GM21723 (cell line): Measurements from ENCODE around the gene HEPHL1.

ENCODE experiments used
- ATAC-seq: cut with Tn5 transposase; IDR thresholded peaks from one replicate; pipeline ENCODE4 v1.9.1; 2021; ENCODE audit warnings: mild to moderate bottlenecking, moderate library complexity; ENCODE audit not compliant: unreplicated experiment

HEPHL1 gene

DNA sequence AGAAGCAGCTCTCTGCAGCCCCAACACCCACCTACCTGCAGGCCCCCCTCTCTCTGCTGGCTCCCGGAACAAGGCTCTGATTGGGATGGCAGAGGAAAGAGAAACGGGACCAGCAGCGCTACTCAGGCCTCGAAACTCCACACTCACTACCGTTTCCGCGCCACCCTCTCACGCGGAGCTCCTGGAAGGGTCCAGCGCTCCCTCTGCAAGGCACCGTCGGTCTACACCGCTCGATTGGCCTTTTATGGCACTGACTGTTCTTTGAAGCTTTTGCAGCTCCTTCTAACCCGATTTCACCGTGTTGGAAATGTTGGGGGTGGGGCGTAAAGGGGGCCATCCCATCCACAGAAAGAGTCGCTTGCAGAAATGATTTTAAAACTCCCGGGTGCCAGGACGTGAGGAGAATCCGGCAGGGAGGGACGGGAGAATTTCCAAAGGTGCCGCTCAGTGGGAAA lies 107.2 kb downstream of the HEPHL1 start:
- ATAC-seq, result peak; percentile 28

DNA sequence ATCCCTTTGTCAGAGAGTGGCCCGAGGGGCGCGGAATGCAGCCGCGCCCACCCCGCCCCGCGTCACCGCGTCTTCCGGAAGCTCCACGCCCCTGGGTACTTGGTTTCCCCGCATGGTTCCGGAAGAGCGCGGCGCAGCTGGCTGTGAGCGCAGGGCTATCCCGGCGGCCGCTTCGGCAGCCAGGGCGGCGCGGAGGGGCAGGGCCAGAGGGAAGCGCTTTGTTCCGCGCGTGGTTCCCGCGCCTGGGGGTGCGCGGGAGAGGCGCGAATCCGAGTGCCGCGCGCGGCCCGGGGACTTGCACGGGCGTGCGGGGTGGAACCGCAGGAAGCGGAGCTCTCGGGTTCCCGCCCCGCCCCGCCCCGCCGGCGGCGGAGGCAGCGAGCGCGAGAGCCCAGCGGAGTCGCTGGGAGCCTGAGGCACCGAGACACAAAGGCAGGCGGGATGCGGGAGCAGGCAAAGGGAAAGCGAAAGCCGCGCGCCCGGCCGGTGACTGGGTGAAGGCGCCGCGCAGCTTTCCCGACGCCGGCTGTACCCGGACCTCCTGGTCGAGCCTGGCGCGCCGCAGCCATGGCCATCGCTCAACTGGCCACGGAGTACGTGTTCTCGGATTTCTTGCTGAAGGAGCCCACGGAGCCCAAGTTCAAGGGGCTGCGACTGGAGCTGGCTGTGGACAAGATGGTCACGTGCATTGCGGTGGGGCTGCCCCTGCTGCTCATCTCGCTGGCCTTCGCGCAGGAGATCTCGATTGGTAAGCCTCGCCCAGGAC lies 107.8 kb downstream of the HEPHL1 start, which contains the start of gene PANX1:
Gene PANX1 (plus strand): TSS at position 96 of the 766 bp plus-strand sequence. CDS start 472 bp downstream, at position 568.
- ATAC-seq, result peak; percentile 87

DNA sequence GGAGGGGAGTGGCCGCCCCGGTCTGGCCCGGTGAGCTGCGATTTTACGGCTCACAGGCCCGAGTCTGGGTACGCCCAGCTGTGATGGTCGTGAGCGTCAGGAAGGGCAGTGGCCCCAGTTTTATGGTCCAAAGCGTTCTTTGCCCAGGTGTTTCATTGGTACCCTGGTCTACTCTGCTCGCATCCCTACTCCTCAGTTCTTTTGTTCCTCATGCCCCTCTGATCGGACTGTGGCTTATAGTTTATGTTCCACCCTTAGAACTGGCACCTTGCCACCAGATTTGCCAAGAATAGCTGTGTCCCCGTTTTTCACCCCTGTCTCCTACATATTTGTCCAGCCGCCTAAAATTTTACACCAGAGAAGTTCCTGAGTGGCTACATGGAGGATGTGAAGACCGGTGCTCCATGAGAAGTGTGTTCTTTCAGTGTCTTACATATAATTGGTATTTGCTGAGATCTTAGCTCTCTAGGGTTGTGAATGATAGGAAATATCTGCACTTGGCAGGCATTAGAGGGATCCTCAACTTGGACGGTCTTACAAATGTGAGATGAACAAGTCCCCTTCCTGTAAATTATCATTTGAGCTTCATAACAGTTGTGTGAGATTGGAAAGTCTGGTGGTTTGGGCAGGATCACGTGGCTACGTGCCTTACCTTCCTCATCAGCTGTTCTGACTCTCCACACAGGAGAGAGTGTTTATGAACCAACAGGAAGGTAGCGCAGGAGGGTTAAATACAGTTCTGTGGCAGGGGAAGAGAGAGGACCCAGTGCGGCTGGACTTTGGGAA lies 108.6 kb downstream of the HEPHL1 start:
- no peak for ATAC-seq

DNA sequence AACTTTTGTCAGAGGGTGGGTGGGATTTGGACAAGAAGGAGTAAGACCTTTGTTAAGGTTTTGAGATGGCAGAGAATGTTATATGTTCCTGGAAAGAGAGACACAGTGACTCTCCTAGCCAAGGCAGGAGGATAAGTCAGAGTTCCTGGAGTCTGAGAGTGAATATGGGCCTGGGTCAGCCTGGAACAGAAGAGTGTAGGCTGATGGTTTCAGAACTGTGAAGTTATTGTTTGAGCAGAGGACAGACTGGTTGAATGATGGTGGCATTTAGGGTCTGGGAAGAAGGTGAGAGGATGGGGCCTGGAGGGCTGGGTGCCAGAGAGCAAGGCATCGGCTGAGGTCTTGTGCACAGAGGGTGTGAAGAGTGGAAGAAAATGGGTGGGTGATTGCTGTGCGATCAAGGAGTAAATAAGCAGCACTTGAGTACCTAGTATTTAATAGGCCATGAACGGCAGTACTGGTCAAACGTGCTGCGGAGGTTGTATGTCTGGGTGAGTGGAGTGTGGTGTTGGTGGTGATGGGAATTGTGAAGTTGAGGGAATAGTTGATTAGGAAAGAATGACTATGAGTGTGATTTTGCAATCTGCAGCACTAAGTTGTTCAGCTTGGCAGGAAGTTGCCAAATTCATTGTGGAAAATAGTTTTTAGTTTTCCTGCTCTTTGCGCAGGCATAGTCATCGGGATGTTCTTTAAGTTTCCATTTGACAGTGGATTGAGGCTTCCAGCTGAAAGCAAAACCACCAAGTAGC lies 109.3 kb downstream of the HEPHL1 start:
- ATAC-seq, result no peak

DNA sequence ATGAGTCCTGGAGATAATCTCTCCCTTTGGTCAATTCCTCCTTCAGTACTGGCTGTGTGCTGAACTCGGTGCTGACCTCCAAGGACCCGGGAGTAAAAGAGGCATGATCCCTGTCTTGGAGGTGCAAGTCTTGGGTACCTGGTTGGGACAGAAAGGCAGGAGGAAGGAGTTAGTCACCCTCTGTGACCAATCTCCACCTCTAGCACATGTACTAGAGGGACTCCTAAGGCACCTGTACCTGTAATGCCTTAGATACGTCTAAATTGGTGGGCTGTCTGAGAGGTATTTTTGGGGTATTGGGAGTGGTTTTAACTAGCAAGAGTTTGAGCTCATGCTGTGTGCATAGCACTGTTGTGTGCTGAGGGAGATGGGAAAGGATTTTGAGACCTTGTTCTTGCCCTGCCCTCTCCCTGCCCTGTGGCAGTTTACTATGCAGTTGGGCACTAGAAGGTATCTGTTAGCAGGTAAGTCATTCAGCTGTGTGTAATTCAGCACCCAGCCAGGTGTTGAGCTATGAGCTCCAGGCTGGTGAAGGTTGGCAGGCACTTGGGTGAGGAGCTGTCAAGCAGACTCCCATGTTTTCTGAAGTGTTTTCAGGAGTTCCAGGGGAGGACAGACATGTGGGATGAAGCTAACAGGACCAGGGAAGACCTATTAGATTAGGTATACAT lies 110.0 kb downstream of the HEPHL1 start:
- ATAC-seq, result no peak

GRCh38 chr11:94131718-94132115 lies 110.6 kb downstream of the HEPHL1 start:
- no peak for ATAC-seq

GRCh38 chr11:94132152-94132558 lies 111.0 kb downstream of the HEPHL1 start:
- ATAC-seq, result no peak

DNA sequence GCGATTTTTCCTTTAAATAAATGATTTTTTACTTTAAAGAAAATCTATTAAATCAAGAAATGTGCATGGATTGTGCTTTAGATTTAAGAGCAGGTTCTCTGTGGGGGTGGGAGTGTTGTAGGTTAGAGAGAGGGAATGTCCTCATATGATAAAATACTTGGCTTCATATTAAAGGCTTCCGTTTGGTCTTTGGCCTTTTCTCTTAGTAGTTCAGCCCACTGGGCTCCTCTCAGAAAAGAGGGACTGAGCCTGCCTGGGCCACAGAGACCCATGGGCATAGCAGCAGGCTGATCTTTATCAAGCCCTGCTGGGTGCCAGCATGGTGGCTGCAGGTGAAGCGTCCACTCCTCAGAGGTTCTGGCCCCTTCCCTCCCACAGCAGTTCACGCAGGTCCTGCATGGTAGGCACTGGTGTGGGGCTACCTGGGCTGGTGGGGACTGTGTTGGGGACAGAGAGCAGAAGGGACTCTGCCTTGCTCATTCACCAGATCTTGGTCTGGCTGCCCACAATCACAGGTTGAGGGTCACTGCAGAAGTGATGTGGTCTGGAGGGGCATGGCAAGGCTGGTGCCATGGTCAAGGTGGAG lies 111.8 kb downstream of the HEPHL1 start:
- ATAC-seq, result no peak

DNA sequence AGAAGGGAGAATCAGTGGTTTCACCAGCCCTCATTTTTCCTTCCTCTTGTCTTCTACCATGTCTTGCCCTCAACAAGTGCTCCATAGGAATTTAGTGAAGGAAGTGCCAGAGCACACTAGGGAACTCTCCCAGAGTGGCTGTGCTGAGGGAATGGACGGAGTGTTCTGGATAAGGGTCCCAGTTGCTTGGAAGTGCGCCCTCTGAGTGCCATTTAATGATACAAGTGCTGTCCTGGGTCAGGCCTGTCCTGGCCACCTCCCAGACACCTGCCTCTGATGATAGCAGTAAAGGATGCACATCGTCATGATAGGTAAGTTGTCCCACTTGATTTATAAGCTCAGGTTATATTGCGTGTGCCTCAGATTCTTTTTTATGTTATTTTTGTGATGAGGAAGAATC lies 112.6 kb downstream of the HEPHL1 start:
- ATAC-seq, result no peak

- ATAC-seq, result peak; percentile 59
Measured at GRCh38 chr11:94134651-94135512, 113.7 kb downstream of the HEPHL1 start.

DNA sequence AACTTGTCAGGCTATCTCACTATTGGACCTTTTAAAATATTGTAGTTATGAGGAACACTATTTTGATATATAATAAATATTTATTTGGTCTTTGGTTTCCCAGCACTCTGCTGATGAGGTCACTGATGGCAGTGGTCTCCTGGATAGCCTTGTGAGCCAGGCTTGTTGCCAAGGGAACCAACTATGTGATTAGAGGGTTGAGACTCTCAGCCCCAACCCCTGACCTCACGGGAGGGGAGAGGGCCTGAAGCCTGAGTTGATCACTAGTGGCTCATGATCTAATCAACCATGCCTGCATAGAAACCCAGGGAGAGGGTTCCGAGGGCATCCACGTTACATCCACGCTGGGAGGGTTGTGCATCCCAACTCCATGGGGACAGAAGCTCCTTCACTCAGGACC lies 118.3 kb downstream of the HEPHL1 start:
- no peak for ATAC-seq

DNA sequence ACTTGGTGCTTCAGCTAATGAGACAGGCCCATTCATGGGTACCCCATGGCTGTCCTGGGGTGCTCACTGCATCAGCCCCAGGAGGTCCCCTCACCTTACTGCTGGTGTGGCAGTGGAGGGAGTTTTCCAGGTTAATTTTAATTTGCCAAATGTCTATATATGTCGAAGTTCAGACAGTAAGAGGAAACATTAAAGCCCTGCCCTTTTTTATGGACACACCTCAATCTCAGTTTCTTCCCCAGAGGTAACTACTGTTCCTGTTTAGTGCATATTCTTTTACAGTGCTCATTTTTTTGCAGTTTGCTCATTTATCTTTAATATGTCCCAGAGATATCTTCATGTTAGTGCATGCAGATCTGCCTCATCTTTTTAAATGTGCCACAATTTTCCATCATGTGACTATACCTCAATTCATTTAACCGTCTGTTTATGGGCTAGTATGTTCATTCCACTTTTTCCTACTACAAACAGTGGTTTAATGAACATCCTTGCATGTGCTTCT lies 119.1 kb downstream of the HEPHL1 start:
- no peak for ATAC-seq

DNA sequence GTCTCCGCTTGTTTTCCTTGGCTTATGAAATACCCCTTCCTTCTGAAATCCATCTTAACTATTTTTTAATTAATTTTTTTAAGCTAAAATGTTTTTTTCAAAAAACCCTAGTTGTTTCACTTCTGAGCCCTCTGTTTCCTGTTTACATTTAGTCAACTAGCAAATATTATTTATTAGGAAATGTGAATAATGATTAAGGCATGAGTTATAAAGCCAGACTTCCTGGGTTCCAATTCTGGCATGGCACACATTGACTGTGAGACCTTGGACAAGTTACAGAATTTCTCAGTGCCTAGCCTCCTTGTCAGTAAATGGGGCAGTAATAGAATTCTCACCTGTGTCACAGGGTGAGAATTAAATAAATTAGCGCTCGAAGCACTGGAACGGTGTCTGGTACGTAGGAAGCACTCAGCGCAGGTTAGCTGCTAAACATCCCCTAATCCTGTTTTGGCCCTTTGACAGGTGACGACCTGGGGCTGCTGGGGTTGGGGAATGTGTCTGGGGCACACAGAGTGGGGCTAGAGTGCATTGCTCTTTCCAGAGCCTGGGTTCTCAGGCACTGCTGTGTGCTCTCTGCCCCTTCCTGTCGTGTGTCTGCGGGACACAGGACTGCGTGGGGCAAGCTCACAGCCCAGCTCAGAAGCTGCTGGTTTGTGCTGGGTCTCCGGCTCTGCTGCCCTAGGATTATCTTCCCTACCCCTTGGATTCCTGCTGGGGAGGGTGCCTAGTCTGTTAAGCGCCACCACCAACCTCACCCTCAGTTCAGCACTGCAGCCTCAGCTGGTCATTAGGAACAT lies 120.6 kb downstream of the HEPHL1 start:
- no peak for ATAC-seq

- no peak for ATAC-seq
Measured at GRCh38 chr11:94142308-94143281, 121.4 kb downstream of the HEPHL1 start.

DNA sequence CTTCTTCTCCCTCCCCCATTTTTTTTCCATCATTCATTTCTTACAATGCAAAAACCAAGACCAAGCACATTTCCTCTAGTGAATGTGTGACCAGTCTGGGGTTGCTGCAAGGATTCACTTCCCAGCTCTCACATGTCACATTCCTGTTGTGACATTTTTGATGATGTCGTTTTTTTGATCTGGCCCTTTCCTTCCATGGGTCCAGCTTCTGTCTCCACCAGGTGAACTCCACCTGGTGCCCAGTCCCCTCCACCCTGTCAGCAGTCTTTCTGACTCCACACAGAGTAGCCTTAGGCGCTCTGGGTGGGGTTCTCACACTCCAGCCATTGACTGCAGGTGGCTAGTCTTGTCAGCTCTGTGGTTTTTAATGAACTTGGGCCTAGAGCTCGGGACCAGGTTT lies 123.1 kb downstream of the HEPHL1 start:
- no peak for ATAC-seq

GRCh38 chr11:94144664-94145063 lies 123.5 kb downstream of the HEPHL1 start:
- ATAC-seq, result no peak

GRCh38 chr11:94145431-94145830 lies 124.3 kb downstream of the HEPHL1 start:
- no peak for ATAC-seq
